Measurements from ENCODE around the gene MMP3.

DNA sequence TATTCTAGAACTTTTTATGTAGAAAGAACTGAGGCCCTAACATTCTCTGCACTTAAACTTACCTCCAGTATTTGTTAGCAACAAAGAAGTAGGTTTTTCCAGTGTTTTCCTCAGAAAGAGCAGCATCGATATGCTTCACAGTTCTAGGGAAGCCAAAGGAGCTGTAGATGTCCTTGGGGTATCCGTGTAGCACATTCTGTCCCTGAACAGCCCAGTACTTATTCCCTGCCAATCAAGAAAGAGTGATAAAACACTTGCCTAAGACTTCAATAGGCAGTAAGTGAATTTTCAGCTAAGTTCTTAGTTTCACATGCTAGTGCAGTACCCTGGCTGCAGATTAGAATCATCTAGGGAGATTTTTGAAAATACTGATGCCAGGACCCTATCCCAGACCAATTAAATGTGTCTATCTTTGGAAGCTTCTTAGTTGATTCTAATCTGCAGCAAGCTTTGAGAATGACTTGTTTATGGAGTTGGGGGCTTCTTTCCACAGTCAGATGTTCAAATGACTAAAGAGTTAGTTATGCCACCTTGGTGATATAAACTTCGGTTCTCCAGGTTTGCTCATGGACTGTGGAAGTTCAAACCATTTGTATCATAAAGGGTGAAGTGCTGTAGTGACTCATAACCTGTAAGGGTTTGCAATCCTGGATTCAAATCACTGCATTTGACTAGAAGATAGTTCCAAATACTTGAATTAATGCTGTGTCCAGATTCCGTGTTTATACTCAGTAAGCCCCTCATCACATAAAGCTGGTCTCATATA is 52.0 kb downstream of the MMP3 start:
- TF ChIP-seq, protein P1, sequence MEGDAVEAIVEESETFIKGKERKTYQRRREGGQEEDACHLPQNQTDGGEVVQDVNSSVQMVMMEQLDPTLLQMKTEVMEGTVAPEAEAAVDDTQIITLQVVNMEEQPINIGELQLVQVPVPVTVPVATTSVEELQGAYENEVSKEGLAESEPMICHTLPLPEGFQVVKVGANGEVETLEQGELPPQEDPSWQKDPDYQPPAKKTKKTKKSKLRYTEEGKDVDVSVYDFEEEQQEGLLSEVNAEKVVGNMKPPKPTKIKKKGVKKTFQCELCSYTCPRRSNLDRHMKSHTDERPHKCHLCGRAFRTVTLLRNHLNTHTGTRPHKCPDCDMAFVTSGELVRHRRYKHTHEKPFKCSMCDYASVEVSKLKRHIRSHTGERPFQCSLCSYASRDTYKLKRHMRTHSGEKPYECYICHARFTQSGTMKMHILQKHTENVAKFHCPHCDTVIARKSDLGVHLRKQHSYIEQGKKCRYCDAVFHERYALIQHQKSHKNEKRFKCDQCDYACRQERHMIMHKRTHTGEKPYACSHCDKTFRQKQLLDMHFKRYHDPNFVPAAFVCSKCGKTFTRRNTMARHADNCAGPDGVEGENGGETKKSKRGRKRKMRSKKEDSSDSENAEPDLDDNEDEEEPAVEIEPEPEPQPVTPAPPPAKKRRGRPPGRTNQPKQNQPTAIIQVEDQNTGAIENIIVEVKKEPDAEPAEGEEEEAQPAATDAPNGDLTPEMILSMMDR (IDR thresholded peaks at IDR 0.05), result no peak
- TF ChIP-seq POLR2A (IDR thresholded peaks at IDR 0.05), result no peak
